HG02885 (cell line): ENCODE results near the gene RFWD3.

Experiments used
- ATAC-seq: cut with Tn5 transposase; IDR thresholded peaks from one replicate; pipeline ENCODE4 v1.9.1; 2021; ENCODE audit warnings: mild to moderate bottlenecking; ENCODE audit not compliant: unreplicated experiment, poor library complexity

Gene RFWD3

GRCh38 chr16:74585846-74586443, 80.7 kb downstream of the RFWD3 start:
- no peak for ATAC-seq

DNA sequence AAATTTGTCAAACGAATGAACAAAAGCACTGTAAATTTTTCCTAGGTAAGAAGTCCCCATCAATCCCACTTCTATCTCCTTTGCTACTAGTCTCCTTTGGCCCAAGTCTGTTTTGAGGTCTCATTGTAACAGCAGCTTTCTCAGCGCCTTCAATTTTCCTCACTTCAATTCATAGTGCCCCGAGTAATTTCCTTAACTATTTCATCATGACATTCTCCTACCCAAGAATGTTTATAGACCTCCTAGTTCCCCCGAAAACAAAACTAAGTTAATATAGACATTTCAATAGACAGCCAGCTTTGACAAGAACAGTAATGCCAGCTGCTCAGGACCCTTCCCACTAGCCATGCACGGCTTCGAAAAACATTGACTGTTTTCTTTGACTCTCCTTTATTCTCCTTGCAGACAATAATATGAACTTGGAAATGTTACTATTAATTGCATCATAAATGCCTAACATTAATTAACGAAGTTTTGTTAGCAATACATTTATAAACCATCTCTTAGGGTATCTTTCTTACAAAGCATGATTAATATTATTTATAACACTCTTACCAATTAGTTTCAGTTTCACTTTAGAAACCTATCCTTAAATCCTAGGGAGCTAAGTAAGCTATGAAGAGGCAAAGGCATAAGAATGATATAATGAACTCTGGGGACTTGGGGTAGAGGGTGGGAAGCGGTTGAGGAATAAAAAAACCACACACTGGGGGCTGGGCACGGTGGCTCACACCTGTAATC, 82.6 kb downstream of the RFWD3 start:
- ATAC-seq = no peak

DNA sequence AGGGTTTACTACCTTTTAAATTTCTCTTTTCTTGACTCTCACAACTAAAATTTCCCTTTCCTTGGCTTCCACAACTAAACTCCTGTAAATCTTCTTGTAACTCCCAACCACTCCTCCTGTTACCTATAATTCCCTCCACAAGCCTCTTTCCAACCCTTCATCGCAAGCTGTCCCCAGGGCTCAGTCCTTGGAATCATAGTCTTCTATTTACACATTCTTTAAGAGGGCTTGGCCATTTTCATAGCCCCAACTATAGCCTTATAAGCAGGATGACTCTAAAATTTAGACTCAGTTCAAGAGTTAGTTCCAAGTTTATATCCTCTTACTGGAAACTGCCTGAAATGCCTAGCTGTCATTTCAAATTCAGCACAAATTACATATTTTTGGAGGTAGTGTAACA, 83.7 kb downstream of the RFWD3 start:
- no peak for ATAC-seq

- no peak for ATAC-seq
Measured at GRCh38 chr16:74580833-74581232, 85.8 kb downstream of the RFWD3 start.

- no peak for ATAC-seq
Measured at GRCh38 chr16:74578838-74579237, 87.8 kb downstream of the RFWD3 start.

- no peak for ATAC-seq
Measured at GRCh38 chr16:74578433-74578832, 88.2 kb downstream of the RFWD3 start.

DNA sequence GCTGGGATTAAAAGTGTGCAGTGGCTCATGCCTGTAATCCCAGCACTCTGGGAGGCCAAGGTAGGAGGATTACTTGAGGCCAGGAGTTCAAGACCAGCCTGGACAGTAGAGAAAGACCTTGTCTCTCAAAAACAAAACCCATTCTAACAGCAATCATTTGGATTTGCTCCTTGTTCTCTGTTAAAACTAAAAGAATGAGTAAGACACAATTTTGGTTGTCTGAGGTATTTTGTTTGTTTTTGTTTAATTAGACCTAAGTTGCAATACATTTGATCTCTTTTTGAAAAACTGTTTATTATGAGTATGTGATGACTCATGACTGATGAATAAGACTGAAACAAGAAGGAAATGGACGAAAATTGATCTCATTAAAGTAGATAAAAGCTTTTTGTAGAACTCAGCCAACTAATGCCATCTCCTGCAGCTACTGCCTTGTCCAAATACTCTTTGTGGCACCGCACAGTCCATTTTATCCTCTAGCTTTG, 88.8 kb downstream of the RFWD3 start:
- ATAC-seq = no peak

DNA sequence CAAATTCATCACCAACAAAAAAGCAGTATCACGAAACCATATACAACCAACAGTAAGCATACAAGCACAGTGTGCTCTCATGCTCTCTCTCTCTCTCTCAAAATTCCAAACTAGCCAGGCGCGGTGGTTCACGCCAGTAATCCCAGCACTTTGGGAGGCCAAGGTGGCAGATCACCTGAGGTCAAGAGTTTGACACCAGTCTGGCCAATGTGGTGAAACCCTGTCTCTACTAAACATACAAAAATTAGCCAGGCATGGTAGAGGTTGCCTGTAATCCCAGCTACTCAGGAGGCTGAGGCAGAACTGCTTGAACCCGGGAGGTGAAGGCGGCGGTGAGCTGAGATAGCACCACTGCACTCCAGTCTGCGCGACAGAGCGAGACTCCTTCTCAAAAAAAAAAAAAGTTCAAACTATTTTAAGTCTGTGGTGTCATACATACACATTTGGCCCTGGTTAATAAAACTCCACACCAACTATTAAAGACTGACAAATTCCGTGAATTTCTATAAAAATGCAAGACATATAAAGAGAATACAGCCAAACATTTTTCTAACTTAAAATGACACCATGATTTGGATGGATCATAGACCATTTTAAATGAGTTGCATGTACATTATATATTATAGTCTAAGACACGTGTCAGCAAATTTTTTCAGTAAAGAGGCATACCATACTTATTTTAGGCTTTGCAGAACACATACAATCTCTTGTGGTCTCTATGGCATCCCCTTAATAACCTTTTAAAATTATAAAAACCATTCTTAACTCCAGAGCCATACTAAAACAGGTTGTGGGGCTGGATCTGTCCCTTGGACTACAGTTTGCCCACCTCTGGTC, 90.7 kb downstream of the RFWD3 start:
- no peak for ATAC-seq

DNA sequence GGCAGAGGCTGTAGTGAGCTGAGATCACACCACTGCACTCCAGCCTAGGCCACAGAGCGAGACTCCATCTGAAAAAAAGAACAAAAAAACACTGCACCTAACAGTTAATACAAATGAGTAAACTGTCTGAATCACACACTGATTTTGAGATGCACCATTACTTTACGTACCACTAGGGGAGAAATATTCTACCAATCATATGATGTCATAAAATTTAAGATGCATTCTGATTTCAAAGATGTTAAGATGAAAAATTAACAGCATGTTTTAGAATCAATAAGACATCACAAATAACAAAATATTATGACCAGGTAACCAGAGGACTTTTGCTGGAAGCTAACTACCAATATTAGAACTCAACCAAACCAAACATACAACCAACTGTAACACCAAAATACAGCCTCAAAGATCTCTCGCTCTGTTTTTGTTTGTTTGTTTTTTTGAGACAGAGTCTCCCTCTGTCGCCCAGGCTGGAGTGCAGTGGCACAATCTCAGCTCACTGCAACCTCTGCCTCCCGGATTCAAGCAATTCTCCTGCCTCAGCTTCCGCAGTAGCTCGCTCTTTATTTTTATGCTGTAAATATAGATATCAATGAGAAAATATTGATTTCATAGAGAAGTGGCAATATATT, 91.4 kb downstream of the RFWD3 start:
- no peak for ATAC-seq

DNA sequence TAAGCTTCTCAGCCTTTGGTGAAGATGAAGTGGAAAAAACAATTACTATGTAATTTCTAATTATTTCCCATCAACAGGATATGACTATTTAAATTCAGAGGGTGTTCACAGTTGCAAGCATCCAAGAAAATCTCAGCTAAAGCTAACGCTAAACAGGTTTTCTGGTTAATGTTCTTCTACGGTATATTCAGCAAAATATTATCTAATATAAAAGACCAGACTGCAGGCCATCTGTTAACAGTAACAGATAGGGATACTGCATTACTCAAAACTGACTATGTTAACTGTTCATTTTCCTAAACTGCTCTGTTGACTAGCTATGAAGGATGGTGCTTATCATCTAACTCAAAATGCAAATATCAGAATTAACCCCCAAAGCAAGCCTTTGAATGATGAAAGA, 92.5 kb downstream of the RFWD3 start:
- ATAC-seq = no peak

- ATAC-seq = no peak
Measured at GRCh38 chr16:74573622-74574021, 93.1 kb downstream of the RFWD3 start.
